OCI-LY7 (cell line): ENCODE results near the gene ATP6AP1. TPM values are rescaled to one million over a fixed set of nuclear protein-coding genes. Genes with fewer than 3 reads are reported as not detected.

Experiments
- BruUV-seq: library from RNA; stranded (reverse); fragments of 400-500 nt; replicated peaks from 2 replicates; lab custom pipeline; 2021; lab: Mats Ljungman, UMichigan
- CTCF ChIA-PET: fragments of 300-600 bp; sonication (Branson Sonifier 250); formaldehyde crosslinking; loops from one replicate; lab custom pipeline; 2022; ENCODE audit warnings: antibody characterized with exemption; ENCODE audit not compliant: unreplicated experiment; lab: Charles Lee
- POLR2A ChIA-PET: fragments of 300-600 bp; sonication (Branson Sonifier 250); formaldehyde crosslinking; loops from one replicate; lab custom pipeline; 2022; ENCODE audit warnings: antibody characterized with exemption; lab: Charles Lee
- DNase-seq: peaks from one replicate; pipeline ENCODE4 v3.0.0-alpha.2; 2015; ENCODE audit warnings: low spot score
- H2AFZ ChIP-seq: fragments of 200-600 bp; sonication (generic), shearing (Covaris generic); 2 replicates; pipeline ENCODE4 v1.6.1; 2014; ENCODE audit warnings: mild to moderate bottlenecking, antibody characterized with exemption, low read length, moderate library complexity
- H3K27ac ChIP-seq: fragments of 200-600 bp; sonication (generic); 2 replicates; pipeline ENCODE4 v1.5.1; 2014; ENCODE audit warnings: mixed run types, low read depth, mild to moderate bottlenecking, moderate library complexity, low read length, inconsistent platforms; ENCODE audit not compliant: poor library complexity, severe bottlenecking
- H3K36me3 ChIP-seq: fragments of 200-600 bp; sonication (generic); 2 replicates; pipeline ENCODE4 v1.6.1; 2014; ENCODE audit warnings: mild to moderate bottlenecking, antibody characterized with exemption, low read length, moderate library complexity, mixed read lengths; ENCODE audit not compliant: insufficient read depth
- H3K4me1 ChIP-seq: fragments of 200-600 bp; sonication (generic); 2 replicates; pipeline ENCODE4 v1.5.1; 2014; ENCODE audit warnings: mild to moderate bottlenecking, low read length; ENCODE audit not compliant: insufficient read depth, poor library complexity, severe bottlenecking
- H3K4me2 ChIP-seq: fragments of 200-600 bp; sonication (generic); 2 replicates; pipeline ENCODE4 v1.6.1; 2014; ENCODE audit warnings: mild to moderate bottlenecking, low read length
- H3K4me3 ChIP-seq: fragments of 200-600 bp; sonication (generic); 2 replicates; pipeline ENCODE4 v1.5.1; 2014; ENCODE audit warnings: mild to moderate bottlenecking, low read depth, low read length; ENCODE audit not compliant: poor library complexity, severe bottlenecking
- H3K79me2 ChIP-seq: fragments of 200-600 bp; sonication (generic); 2 replicates; pipeline ENCODE4 v1.6.1; 2016; ENCODE audit warnings: low read depth, mild to moderate bottlenecking, low read length, moderate library complexity, mixed read lengths; ENCODE audit not compliant: insufficient read depth
- H3K9me2 ChIP-seq: fragments of 200-600 bp; sonication (generic); 2 replicates; pipeline ENCODE4 v1.6.1; 2016; ENCODE audit warnings: mild to moderate bottlenecking, low read length, mixed read lengths; ENCODE audit not compliant: insufficient read depth
- H3K9me3 ChIP-seq: fragments of 200-600 bp; sonication (generic); 2 replicates; pipeline ENCODE4 v1.6.1; 2014; ENCODE audit warnings: mild to moderate bottlenecking, mixed run types, low read length, mixed read lengths
- H4K20me1 ChIP-seq: fragments of 200-600 bp; sonication (generic); 2 replicates; pipeline ENCODE4 v1.6.1; 2014; ENCODE audit warnings: mild to moderate bottlenecking, antibody characterized with exemption, low read length, moderate library complexity, mixed read lengths; ENCODE audit not compliant: insufficient read depth
- CTCF ChIP-seq: fragments of 200-600 bp; sonication (generic); conservative IDR thresholded peaks from 2 replicates; pipeline ENCODE4 v1.5.1; 2014; ENCODE audit warnings: mild to moderate bottlenecking, antibody characterized with exemption, low read length, moderate library complexity, mixed read lengths
- EZH2phosphoT487 ChIP-seq: fragments of 200-600 bp; sonication (generic); IDR thresholded peaks from 2 replicates; pipeline ENCODE4 v1.6.1; 2018; ENCODE audit warnings: low read depth, borderline replicate concordance, mild to moderate bottlenecking, mixed run types, antibody characterized with exemption, low read length, moderate library complexity, mixed read lengths
- intact Hi-C: fragments of 100-400 bp; cut with micrococcal nuclease; formaldehyde crosslinking; loops from one replicate; pipeline ENCODE4 v1.10.0; 2022; ENCODE audit not compliant: unreplicated experiment
- total RNA-seq, 2 experiments: library from RNA; depleted of rRNA in 1 of 2; stranded (reverse); fragments of >200 nt in 1 of 2; shearing (Covaris generic) in 1 of 2; gene quantifications; 2 replicates each; pipeline ENCODE4 v1.2.3, GENCODE V29; 2014 to 2022

Gene ATP6AP1
- total RNA-seq, 2 experiments from 2014 or later = 26.4 to 39.5 TPM

- intact Hi-C loops = no loop called here
These were observed 41.4 kb downstream of the ATP6AP1 start for GRCh38 chrX:154469880-154470279.

GRCh38 chrX:154470434-154470833 lies 42.0 kb downstream of the ATP6AP1 start:
- no peaks in the 10 kb centered on the region for H3K9me2 ChIP-seq
- no peaks in the 10 kb centered on the region for H3K4me1 ChIP-seq
- TF ChIP-seq CTCF (no peak), EZH2phosphoT487 (no peak)
- H3K36me3 ChIP-seq = no peaks in the 10 kb centered on the region
- ChIA-PET CTCF (no interaction called here), POLR2A (no interaction called here)
- no peaks in the 10 kb centered on the region for H4K20me1 ChIP-seq
- DNase-seq = no peak
- H3K27ac ChIP-seq = no peak overlapping the region
- no TSS peak for BruUV-seq
- intact Hi-C loops = no loop called here
- H3K9me3 ChIP-seq = no peaks in the 10 kb centered on the region
- H3K4me3 ChIP-seq = no peak overlapping the region
- no peak overlapping the region for H2AFZ ChIP-seq
- H3K4me2 ChIP-seq = no peak overlapping the region
- H3K79me2 ChIP-seq = no peaks in the 10 kb centered on the region

More at GRCh38 chrX:154469880-154470279, 41.4 kb downstream of the ATP6AP1 start:
- H3K4me2 ChIP-seq = no peak overlapping the region
- no peaks in the 10 kb centered on the region for H3K36me3 ChIP-seq
- no peaks in the 10 kb centered on the region for H3K79me2 ChIP-seq
- ChIA-PET POLR2A (interaction anchor here (1.1 kb wide), 1 partner anchor 9 kb away, joined by 4 read pairs; the partner anchor contains the start of gene LAGE3), CTCF (no interaction called here)
- H2AFZ ChIP-seq = no peak overlapping the region
- no peak for DNase-seq
- H3K9me3 ChIP-seq = no peaks in the 10 kb centered on the region
- no TSS peak for BruUV-seq
- no peaks in the 10 kb centered on the region for H3K9me2 ChIP-seq
- no peaks in the 10 kb centered on the region for H3K4me1 ChIP-seq
- H3K4me3 ChIP-seq = no peak overlapping the region
- no peak overlapping the region for H3K27ac ChIP-seq
- no peaks in the 10 kb centered on the region for H4K20me1 ChIP-seq
- TF ChIP-seq EZH2phosphoT487 (no peak), CTCF (no peak)

DNA sequence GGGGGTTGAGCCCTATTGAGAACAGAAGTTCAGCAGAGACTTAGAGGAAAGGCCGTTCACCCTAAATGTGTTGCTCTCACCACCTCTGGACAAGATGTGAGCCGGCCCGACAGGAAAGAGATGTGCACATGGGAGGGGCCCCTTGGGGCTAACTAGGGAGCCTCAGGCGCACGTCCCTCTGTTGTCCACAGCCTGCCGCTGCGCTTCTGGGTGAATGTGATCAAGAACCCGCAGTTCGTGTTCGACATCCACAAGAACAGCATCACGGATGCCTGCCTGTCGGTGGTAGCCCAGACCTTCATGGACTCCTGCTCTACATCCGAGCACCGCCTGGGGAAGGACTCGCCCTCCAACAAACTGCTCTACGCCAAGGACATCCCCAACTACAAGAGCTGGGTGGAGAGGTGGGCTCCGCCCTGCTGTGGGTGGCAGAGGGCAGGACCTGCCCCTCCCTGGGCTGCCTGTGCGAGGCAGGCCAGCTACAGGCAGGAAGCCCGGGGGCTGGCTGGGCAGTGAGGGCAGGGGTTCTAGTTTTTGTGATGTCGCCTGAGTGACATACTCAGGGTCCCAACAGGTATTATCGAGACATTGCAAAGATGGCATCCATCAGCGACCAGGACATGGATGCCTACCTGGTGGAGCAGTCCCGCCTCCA lies 42.6 kb downstream of the ATP6AP1 start:
- Histone ChIP-seq H2AFZ (no peak overlapping the region), H3K4me1 (no peaks in the 10 kb centered on the region), H4K20me1 (no peaks in the 10 kb centered on the region), H3K27ac (no peak overlapping the region), H3K79me2 (no peaks in the 10 kb centered on the region), H3K4me3 (no peak overlapping the region), H3K9me3 (no peaks in the 10 kb centered on the region), H3K36me3 (no peaks in the 10 kb centered on the region), H3K9me2 (no peaks in the 10 kb centered on the region), H3K4me2 (no peak overlapping the region)
- DNase-seq = no peak
- TF ChIP-seq CTCF = no peak
- TF ChIP-seq EZH2phosphoT487 = no peak
- BruUV-seq = no TSS peak
- intact Hi-C loops = no loop called here
- CTCF ChIA-PET = no interaction called here
- POLR2A ChIA-PET = no interaction called here
